Epithelial cell of esophagus (primary cell): ENCODE results near the gene KRT15.

ENCODE experiments used
- DNase-seq: peaks from one replicate; pipeline ENCODE4 v3.0.0; 2010; ENCODE audit warnings: low read depth
- H3K4me3 ChIP-seq: 2 replicates; pipeline ENCODE4 v1.5.1; 2011; ENCODE audit warnings: mild to moderate bottlenecking, low read length, control low read depth
- TF ChIP-seq, protein P1 (sequence below): IDR thresholded peaks from 2 replicates; pipeline ENCODE4 v1.5.1; 2011; ENCODE audit warnings: low read depth, mild to moderate bottlenecking, low read length, control low read depth, inconsistent platforms; ENCODE audit not compliant: insufficient read depth; ENCODE audit errors: missing control alignments

KRT15 gene

DNA sequence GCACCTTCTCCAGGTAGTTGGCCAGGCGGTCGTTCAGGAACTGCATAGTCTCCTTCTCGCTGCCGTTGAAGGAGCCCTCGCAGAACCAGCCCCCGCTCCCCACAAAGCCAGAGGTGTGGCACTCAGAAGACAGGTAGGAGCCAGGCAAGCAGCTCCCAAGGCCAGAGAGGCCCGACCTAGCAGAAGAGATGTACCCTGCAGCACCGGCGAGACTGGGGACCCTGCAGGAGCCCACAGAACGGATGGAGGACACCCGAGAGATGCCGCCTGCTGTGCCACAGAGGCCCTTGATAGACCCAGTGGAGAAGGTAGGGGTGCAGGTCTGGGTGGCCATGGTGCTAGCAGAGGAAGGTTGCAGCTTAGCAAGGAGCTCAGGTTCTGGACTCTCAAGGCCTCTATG, 29.2 kb downstream of the KRT15 start, which contains the start of gene KRT36:
Gene KRT36 (minus strand): TSS at position 380 of the 400 bp plus-strand sequence. CDS start 46 bp downstream, at position 334.
- no peak within 1 kb of the TSS for H3K4me3 ChIP-seq
- DNase-seq: no peak
- TF ChIP-seq, protein P1, sequence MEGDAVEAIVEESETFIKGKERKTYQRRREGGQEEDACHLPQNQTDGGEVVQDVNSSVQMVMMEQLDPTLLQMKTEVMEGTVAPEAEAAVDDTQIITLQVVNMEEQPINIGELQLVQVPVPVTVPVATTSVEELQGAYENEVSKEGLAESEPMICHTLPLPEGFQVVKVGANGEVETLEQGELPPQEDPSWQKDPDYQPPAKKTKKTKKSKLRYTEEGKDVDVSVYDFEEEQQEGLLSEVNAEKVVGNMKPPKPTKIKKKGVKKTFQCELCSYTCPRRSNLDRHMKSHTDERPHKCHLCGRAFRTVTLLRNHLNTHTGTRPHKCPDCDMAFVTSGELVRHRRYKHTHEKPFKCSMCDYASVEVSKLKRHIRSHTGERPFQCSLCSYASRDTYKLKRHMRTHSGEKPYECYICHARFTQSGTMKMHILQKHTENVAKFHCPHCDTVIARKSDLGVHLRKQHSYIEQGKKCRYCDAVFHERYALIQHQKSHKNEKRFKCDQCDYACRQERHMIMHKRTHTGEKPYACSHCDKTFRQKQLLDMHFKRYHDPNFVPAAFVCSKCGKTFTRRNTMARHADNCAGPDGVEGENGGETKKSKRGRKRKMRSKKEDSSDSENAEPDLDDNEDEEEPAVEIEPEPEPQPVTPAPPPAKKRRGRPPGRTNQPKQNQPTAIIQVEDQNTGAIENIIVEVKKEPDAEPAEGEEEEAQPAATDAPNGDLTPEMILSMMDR: no peak

DNA sequence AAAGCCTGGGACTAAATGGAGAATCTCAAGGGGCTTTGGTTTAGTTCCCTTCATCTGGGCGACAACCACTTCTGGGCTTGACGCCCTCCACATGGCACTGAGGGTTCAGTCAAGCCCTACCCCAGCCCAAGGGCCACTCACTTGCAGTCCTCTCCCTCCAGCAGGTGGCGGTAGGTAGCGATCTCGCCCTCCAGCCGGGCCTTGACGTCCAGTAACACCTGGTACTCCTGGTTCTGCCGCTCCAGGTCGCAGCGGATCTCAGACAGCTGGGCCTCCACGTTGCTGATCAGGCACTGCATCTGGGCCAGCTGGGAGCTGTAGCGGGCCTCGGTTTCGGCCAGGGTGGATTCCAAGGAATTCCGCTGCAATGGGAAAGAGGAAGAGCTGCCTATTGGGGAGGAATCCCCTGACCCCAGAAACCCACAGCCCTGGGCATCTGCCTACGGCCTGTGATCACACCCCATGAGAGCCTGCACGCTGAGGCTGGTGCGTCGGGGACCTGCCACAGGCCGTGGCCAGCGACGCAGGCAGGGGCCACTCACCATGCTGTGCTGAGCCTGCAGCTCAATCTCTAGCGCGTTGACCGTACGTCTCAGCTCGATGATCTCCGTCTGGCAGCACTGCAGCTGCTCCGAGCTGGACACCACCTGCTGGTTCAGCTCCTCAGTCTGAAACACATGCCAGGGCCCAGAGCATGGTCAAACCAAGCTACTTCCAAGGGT, 31.7 kb downstream of the KRT15 start:
- H3K4me3 ChIP-seq: no peak overlapping the region
- TF ChIP-seq, protein P1: no peak

DNA sequence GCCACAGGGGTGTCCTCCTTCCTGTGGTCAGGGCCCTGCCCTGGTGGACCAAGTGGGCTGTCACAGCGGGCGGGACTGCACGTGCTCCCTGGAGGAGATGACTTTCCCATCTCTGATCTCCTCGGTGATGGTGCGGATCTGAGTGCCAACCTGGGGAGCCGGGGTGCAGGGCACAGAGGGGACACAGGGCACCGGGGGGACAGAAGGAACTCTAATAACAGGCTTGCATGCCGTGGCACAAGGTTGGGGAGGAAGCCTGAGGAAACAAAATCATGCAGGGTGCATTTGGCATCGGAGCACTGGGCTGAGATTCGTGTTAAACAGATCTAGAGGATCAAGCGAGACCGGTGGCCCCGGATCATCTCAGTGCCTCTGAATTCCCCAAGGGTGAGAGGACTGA, 32.4 kb downstream of the KRT15 start:
- no peak for DNase-seq
- TF ChIP-seq, protein P1: no peak
- H3K4me3 ChIP-seq: no peak overlapping the region

More for the DNA sequence above, 31.7 kb downstream of the KRT15 start:
- DNase-seq: no peak

DNA sequence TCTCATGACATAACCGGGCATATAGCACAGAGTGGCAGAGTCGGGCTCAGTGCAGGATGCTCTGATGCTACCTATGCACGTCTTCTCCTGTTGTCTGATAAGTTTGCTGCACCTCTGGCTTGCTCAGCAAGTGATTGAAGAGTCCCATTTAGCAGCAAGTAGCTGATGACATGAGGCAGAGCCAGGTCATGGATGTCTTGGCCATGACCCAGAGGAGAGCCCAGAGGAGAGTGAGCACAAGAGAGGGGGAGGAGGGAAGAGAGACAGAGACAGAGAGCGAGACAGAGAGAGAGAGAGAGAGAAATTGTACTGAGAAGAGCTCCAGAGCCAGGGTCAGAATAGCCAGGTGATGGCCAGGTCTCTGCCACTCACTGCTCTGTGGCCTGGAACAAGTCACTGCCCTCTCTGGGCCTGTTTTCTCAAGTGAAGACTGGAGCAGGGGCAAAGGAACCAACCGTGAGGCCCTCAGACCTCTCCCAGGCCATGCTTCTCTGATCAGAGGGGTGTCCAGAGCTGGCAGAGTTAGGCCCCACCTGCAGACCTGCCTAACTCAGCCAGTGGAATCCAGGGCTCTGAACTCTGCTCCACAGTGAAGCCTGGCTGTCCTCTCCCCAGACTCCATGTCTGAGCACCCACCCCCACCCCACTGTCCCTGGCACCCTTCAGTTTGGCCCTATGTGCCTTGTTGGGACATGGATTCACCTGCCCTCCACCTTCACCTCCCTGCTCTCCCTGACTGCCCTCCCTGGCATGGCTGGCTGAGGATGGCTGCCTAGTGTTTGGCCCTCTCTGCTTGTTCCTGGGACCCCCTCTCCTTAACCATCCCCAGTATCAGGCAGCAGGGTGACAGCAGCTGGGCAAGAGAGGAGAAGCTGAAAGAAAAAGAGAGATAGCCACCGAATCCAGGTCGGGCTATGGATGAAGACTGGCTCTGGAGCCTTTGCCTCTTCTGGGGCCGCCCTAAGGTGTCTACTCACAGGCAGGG, 33.5 kb downstream of the KRT15 start:
- DNase-seq: no peak
- TF ChIP-seq, protein P1: no peak
- H3K4me3 ChIP-seq: no peak overlapping the region

DNA sequence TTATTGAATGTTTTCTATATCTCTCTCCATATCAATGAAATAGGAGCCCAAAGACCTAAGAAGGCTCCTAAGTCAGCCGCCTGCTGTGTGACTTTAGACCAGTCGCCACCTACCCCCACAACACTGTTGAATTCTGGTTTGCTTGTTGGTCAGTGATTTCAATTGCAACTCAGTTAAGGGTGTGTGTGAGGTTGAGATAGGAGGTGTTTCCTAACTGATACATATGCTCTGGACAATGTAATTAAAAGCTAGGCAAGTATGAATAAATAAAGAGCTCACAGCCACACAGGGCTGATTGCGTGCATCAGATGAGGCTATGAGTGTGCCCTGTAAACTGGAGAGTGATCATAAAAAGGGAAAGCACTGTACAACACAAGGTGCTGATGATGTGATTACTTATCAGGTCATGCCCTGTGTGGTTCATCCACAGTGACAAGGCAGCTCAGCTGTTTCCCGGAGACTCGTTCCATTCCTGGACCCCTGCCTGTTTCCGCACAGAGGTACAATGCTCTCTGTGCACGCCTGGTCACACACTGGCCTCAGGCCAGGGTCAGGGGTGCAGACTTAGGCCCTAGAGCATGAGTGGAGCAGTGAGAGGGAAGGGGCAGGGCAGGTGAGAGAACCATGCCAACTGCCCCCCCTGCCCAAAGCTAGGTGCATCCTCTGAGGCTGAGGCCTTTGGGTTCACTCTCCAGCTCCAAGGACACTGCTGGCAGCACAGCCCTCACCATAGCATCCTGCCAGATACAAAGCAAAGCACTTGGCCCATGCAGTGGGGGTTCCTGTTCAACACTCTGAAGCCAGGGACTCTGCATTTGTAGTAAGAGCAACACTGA, 34.5 kb downstream of the KRT15 start:
- no peak overlapping the region for H3K4me3 ChIP-seq
- TF ChIP-seq, protein P1: no peak
- DNase-seq: no peak

DNA sequence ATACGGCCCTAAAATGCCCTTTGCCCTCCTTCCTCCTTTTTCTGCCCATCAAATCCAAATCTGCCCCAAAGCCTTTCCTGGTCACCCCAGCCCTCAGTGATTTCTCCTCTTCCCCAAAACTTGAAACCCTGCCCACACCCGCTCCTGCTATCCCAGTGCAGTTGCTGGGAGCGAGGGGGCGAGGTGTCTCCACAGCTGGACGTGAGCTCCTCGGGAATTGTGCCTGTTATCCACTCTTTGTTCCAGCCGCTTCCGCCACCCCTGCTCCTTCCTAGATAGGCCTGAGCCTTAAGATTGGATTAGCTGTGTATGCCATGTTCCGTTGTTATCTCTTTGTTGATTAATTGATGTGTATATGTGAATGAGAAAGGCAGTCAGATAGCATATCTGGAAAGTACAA, 35.2 kb downstream of the KRT15 start:
- H3K4me3 ChIP-seq: no peak overlapping the region
- TF ChIP-seq, protein P1: no peak

More for the DNA sequence above, 35.2 kb downstream of the KRT15 start:
- DNase-seq: no peak
